Heart left ventricle (tissue), 16 donors: ENCODE measurements around the gene CWC27. TPM values are rescaled to one million over a fixed set of nuclear protein-coding genes. Genes with fewer than 3 reads are reported as not detected.

Experiments
- ATAC-seq, 4 donors: fragments of 200-7000 bp; cut with Tn5 transposase; one replicate each; pipeline ENCODE4 v1.9.1; 2020 to 2022; ENCODE audit warnings: moderate library complexity in 4 of 4, mild to moderate bottlenecking in 3 of 4, moderate number of reproducible peaks in 1 of 4
- DNase-seq, 5 donors: peaks; one replicate each; pipeline ENCODE4 v3.0.0-alpha.2; 2020
- H3K27ac ChIP-seq, 12 donors: fragments of 200-600 bp; sonication (generic) in 4 of 12; one replicate each; pipeline versions ENCODE4 v1.5.0 to v1.8.0; 2016 to 2022; ENCODE audit warnings: mild to moderate bottlenecking in 2 of 12
- H3K27me3 ChIP-seq, 9 donors: fragments of 200-600 bp; sonication (generic) in 2 of 9; one replicate each; pipeline versions ENCODE4 v1.5.1 to v1.8.0; 2016 to 2022; ENCODE audit warnings: mild to moderate bottlenecking in 3 of 9
- H3K36me3 ChIP-seq, 9 donors: fragments of 200-600 bp; sonication (generic) in 2 of 9; one replicate each; pipeline versions ENCODE4 v1.5.0 to v1.8.0; 2018 to 2022; ENCODE audit warnings: mild to moderate bottlenecking in 2 of 9
- H3K4me1 ChIP-seq, 12 donors: fragments of 200-600 bp; sonication (generic) in 4 of 12; one replicate each; pipeline versions ENCODE4 v1.5.0 to v1.8.0; 2016 to 2022; ENCODE audit warnings: mild to moderate bottlenecking in 3 of 12
- H3K4me3 ChIP-seq, 12 donors: fragments of 200-600 bp; sonication (generic) in 4 of 12; one replicate each; pipeline versions ENCODE4 v1.5.0 to v1.8.0; 2017 to 2022; ENCODE audit warnings: mild to moderate bottlenecking in 9 of 12, moderate library complexity in 4 of 12
- H3K9me3 ChIP-seq, 12 donors: fragments of 200-600 bp; sonication (generic) in 4 of 12; one replicate each; pipeline versions ENCODE4 v1.5.0 to v1.8.0; 2016 to 2022; ENCODE audit warnings: mild to moderate bottlenecking in 1 of 12
- CTCF ChIP-seq, 12 donors: fragments of 200-600 bp; sonication (generic) in 4 of 12; IDR thresholded peaks; one replicate each; pipeline versions ENCODE4 v1.5.0 to v1.8.0; 2018 to 2022; ENCODE audit warnings: antibody characterized with exemption in 12 of 12, mild to moderate bottlenecking in 5 of 12
- POLR2A ChIP-seq, 2 donors: fragments of 450-650 bp; IDR thresholded peaks; one replicate each; pipeline ENCODE4 v1.6.1; 2017; ENCODE audit warnings: antibody characterized with exemption in 2 of 2, mild to moderate bottlenecking in 2 of 2, moderate library complexity in 2 of 2
- WGBS, 4 donors: extraction: QIAGEN DNeasy Blood & Tissue Kit in 2 of 4; methylation state at CpG; one replicate each; pipeline versions ENCODE4 v1.1.5 to v1.1.7; 2013 to 2018; 5-methylcytosine and 5-hydroxymethylcytosine counted together
- intact Hi-C, 10 donors: fragments of 100-400 bp; cut with DNase I; formaldehyde crosslinking; loops; one replicate each; pipeline versions ENCODE4 v1.11.1 to v1.14.2; 2022
- polyA plus RNA-seq, 2 donors: library from polyadenylated mRNA; stranded (reverse); fragments of 200-250 nt; gene quantifications; one replicate each; pipeline ENCODE4 v1.2.3, GENCODE V29; 2013
- total RNA-seq, 9 donors: library from RNA; depleted of rRNA in 2 of 9; stranded (reverse); fragments of >200 nt in 2 of 9; fragmentation: NEBNext Ultra II Directional in 3 of 9; extraction: Animal tissue kit (Norgen Biotek cat#: 25700) in 3 of 9; gene quantifications; one replicate each; pipeline versions ENCODE4 v1.1.0 to v1.2.4, GENCODE V29; 2016 to 2023
- donor health status: ischemic (EF 13 %, LVEDD 7.1; RV severe dilation, severe dysfunction).
- donor health status: healthy with polysubstance abuse.
- donor health status: DM: no; HTN: yes; CAD: no.
- donor health status: DM: no; HTN: no; CAD: no.
- donor health status: ischemic (EF 25% LVEDD 6.9; RV normal size, moderate dysfunction).
- donor health status: ischemic (EF 25% LVEDD 5.7; RV mildly dilated, moderate dysfunction).
- donor health status: healthy.
- donor health status: DM: yes; HTN: yes; CAD: no.
- donor health status: ischemic (EF 35%, LVEDD 5.7; RV mildly dilated, moderate dysfunction).
- donor health status: nonischemic (EF 11% LVEDD 7.7; RV severe dilation, severe dysfunction).
- donor health status: DM: yes; HTN: yes; CAD: no.
- donor health status: PGD.
- donor health status: ischemic (EF 29% LVEDD 5.4; RV normal size, mild dysfunction).
- donor health status: nonischemic (EF 23%, LVEDD 6.1; RV moderate dilation, normal function).

The CWC27 gene
- total and polyA plus RNA-seq, 11 donors, result 10.7 to 33.3 (median 23.5) TPM

GRCh38 chr5:65024681-65025080 lies 256.0 kb downstream of the CWC27 start:
- intact Hi-C loops, result loop anchor here in 1 of 10 donors (10.0 kb wide), 1 partner anchor 460 kb away; the partner anchor contains the start of gene ADAMTS6

GRCh38 chr5:65026816-65027548 lies 258.3 kb downstream of the CWC27 start:
- Histone ChIP-seq H3K4me3 (no peak overlapping the region), H3K4me1 (peaks cover 0 to 7% (median 0%) of the 10 kb centered on the region in 12 donors), H3K27me3 (no peaks in the 10 kb centered on the region), H3K36me3 (no peaks in the 10 kb centered on the region), H3K9me3 (no peaks in the 10 kb centered on the region), H3K27ac (no peak overlapping the region)
- 61 to 81% (median 72%) methylated on average over 3 of the region's 3 CpGs for WGBS, 4 donors
- intact Hi-C loops, result loop anchor here in 1 of 10 donors (10.0 kb wide), 1 partner anchor 458 kb away; the partner anchor contains the start of gene ADAMTS6
- no peak for DNase-seq
- ATAC-seq, result peak in 1 of 4 donors; percentile 24
- TF ChIP-seq CTCF (IDR thresholded peaks at IDR 0.05) (no peak), POLR2A (IDR thresholded peaks at IDR 0.05) (no peak)

More at GRCh38 chr5:65024681-65025080, 256.0 kb downstream of the CWC27 start:
- Histone ChIP-seq H3K27me3 (no peaks in the 10 kb centered on the region), H3K4me1 (peaks cover 0 to 26% (median 5%) of the 10 kb centered on the region in 12 donors), H3K4me3 (no peak overlapping the region), H3K36me3 (no peaks in the 10 kb centered on the region), H3K9me3 (no peaks in the 10 kb centered on the region), H3K27ac (no peak overlapping the region)
- DNase-seq (no peak), ATAC-seq (no peak)
- TF ChIP-seq POLR2A (IDR thresholded peaks at IDR 0.05) (no peak), CTCF (IDR thresholded peaks at IDR 0.05) (no peak)
- 57 to 69% (median 64%) methylated on average over 1 of the region's 1 CpG for WGBS, 4 donors

GRCh38 chr5:65029178-65029577 lies 260.4 kb downstream of the CWC27 start:
- Histone ChIP-seq H3K4me1 (peaks cover 0 to 5% (median 0%) of the 10 kb centered on the region in 12 donors), H3K27ac (no peak overlapping the region), H3K27me3 (no peaks in the 10 kb centered on the region), H3K9me3 (no peaks in the 10 kb centered on the region), H3K4me3 (no peak overlapping the region), H3K36me3 (no peaks in the 10 kb centered on the region)
- ATAC-seq (no peak), DNase-seq (no peak)
- WGBS, 4 donors, result 93 to 100% (median 99%) methylated on average over 1 of the region's 1 CpG
- TF ChIP-seq CTCF (IDR thresholded peaks at IDR 0.05) (no peak), POLR2A (IDR thresholded peaks at IDR 0.05) (no peak)
- intact Hi-C loops, result loop anchor here in 1 of 10 donors (10.0 kb wide), 1 partner anchor 456 kb away; the partner anchor contains the start of gene ADAMTS6

GRCh38 chr5:65030056-65030455 lies 261.3 kb downstream of the CWC27 start:
- Histone ChIP-seq H3K36me3 (no peaks in the 10 kb centered on the region), H3K4me1 (peaks cover 0 to 11% (median 6%) of the 10 kb centered on the region in 12 donors), H3K9me3 (no peaks in the 10 kb centered on the region), H3K27ac (no peak overlapping the region), H3K4me3 (no peak overlapping the region), H3K27me3 (no peaks in the 10 kb centered on the region)
- ATAC-seq (no peak), DNase-seq (no peak)
- intact Hi-C loops, result loop anchor here in 3 of 10 donors (5.0 to 10.0 kb wide), 4 partner anchors 72 to 455 kb away; partner anchors contain the start of gene ADAMTS6 (in 1 of the 3)
- TF ChIP-seq CTCF (IDR thresholded peaks at IDR 0.05) (no peak), POLR2A (IDR thresholded peaks at IDR 0.05) (no peak)
